ENCODE data around the gene PHF13.

Gene PHF13

GRCh38 chr1:6603238-6603914 is 10.2 kb upstream of the PHF13 start:
- H3K27me3 ChIP-seq (ENCODE audit: insufficient read depth, low read length), result no peaks in the 10 kb centered on the region
- peak overlapping the region; percentile 81 for H2AFZ ChIP-seq (ENCODE audit: low read length, unreplicated experiment)
- peaks cover 38% of the 10 kb centered on the region for H3K79me2 ChIP-seq (ENCODE audit: control insufficient read depth, insufficient read depth, low read length, unreplicated experiment)
- no peaks in the 10 kb centered on the region for H3K36me3 ChIP-seq (ENCODE audit: insufficient read depth, low read length)
- H3K27ac ChIP-seq (ENCODE audit: low read depth, low read length), result peak overlapping the region; percentile 99
- peak overlapping the region; percentile 95 for H3K4me3 ChIP-seq (ENCODE audit: low read depth, low read length)
- H3K4me1 ChIP-seq (ENCODE audit: control insufficient read depth, insufficient read depth, low read length, unreplicated experiment), result peaks cover 27% of the 10 kb centered on the region

- H2AFZ ChIP-seq (ENCODE audit: low read length, unreplicated experiment), result peak overlapping the region; percentile 81
- H3K27me3 ChIP-seq (ENCODE audit: insufficient read depth, low read length), result no peaks in the 10 kb centered on the region
- peaks cover 24% of the 10 kb centered on the region for H3K4me1 ChIP-seq (ENCODE audit: control insufficient read depth, insufficient read depth, low read length, unreplicated experiment)
- peak overlapping the region; percentile 95 for H3K4me3 ChIP-seq (ENCODE audit: low read depth, low read length)
- H3K36me3 ChIP-seq (ENCODE audit: insufficient read depth, low read length), result no peaks in the 10 kb centered on the region
- peaks cover 34% of the 10 kb centered on the region for H3K79me2 ChIP-seq (ENCODE audit: control insufficient read depth, insufficient read depth, low read length, unreplicated experiment)
- peak overlapping the region; percentile 99 for H3K27ac ChIP-seq (ENCODE audit: low read depth, low read length)
These were observed 9.5 kb upstream of the PHF13 start for GRCh38 chr1:6603915-6604558.

GRCh38 chr1:6612641-6613360 is 730 bp upstream of the PHF13 start:
- Histone ChIP-seq H3K4me3 (ENCODE audit: low read depth, low read length) (peak overlapping the region; percentile 99), H3K4me1 (ENCODE audit: control insufficient read depth, insufficient read depth, low read length, unreplicated experiment) (peaks cover 3% of the 10 kb centered on the region), H3K27me3 (ENCODE audit: insufficient read depth, low read length) (no peaks in the 10 kb centered on the region), H3K27ac (ENCODE audit: low read depth, low read length) (peak overlapping the region; percentile 59), H3K79me2 (ENCODE audit: control insufficient read depth, insufficient read depth, low read length, unreplicated experiment) (peaks cover 45% of the 10 kb centered on the region), H3K36me3 (ENCODE audit: insufficient read depth, low read length) (no peaks in the 10 kb centered on the region), H2AFZ (ENCODE audit: low read length, unreplicated experiment) (peak overlapping the region; percentile 67)

- peak overlapping the region; percentile 61 for H2AFZ ChIP-seq (ENCODE audit: low read length, unreplicated experiment)
- peak overlapping the region; percentile 42; the same call in 1 of the 2 replicates for H3K27ac ChIP-seq (ENCODE audit: low read depth, low read length)
- peaks cover 3% of the 10 kb centered on the region for H3K4me1 ChIP-seq (ENCODE audit: control insufficient read depth, insufficient read depth, low read length, unreplicated experiment)
- H3K36me3 ChIP-seq (ENCODE audit: insufficient read depth, low read length), result no peaks in the 10 kb centered on the region
- H3K79me2 ChIP-seq (ENCODE audit: control insufficient read depth, insufficient read depth, low read length, unreplicated experiment), result peaks cover 52% of the 10 kb centered on the region
- no peaks in the 10 kb centered on the region for H3K27me3 ChIP-seq (ENCODE audit: insufficient read depth, low read length)
- H3K4me3 ChIP-seq (ENCODE audit: low read depth, low read length), result peak overlapping the region; percentile 99
These were observed 743 bp downstream of the PHF13 start for GRCh38 chr1:6614019-6614928.

GRCh38 chr1:6614929-6615785 is 1.6 kb downstream of the PHF13 start:
- peaks cover 57% of the 10 kb centered on the region for H3K79me2 ChIP-seq (ENCODE audit: control insufficient read depth, insufficient read depth, low read length, unreplicated experiment)
- no peak overlapping the region for H2AFZ ChIP-seq (ENCODE audit: low read length, unreplicated experiment)
- H3K36me3 ChIP-seq (ENCODE audit: insufficient read depth, low read length), result no peaks in the 10 kb centered on the region
- H3K27me3 ChIP-seq (ENCODE audit: insufficient read depth, low read length), result no peaks in the 10 kb centered on the region
- peak overlapping the region; percentile 99 for H3K4me3 ChIP-seq (ENCODE audit: low read depth, low read length)
- H3K27ac ChIP-seq (ENCODE audit: low read depth, low read length), result 0 out of 2 replicates have a peak overlapping the region, but pooled peaks have one; percentile 4
- peaks cover 3% of the 10 kb centered on the region for H3K4me1 ChIP-seq (ENCODE audit: control insufficient read depth, insufficient read depth, low read length, unreplicated experiment)

- H3K4me1 ChIP-seq (ENCODE audit: control insufficient read depth, insufficient read depth, low read length, unreplicated experiment), result peaks cover 5% of the 10 kb centered on the region
- H2AFZ ChIP-seq (ENCODE audit: low read length, unreplicated experiment), result no peak overlapping the region
- no peak overlapping the region for H3K27ac ChIP-seq (ENCODE audit: low read depth, low read length)
- no peak overlapping the region for H3K4me3 ChIP-seq (ENCODE audit: low read depth, low read length)
- H3K27me3 ChIP-seq (ENCODE audit: insufficient read depth, low read length), result no peaks in the 10 kb centered on the region
- peaks cover 44% of the 10 kb centered on the region for H3K79me2 ChIP-seq (ENCODE audit: control insufficient read depth, insufficient read depth, low read length, unreplicated experiment)
- 0 out of 2 replicates have a peak, but pooled peaks cover 3% of the 10 kb centered on the region for H3K36me3 ChIP-seq (ENCODE audit: insufficient read depth, low read length)
These were observed 5.5 kb downstream of the PHF13 start for GRCh38 chr1:6619045-6619444.

- Histone ChIP-seq H3K4me1 (ENCODE audit: control insufficient read depth, insufficient read depth, low read length, unreplicated experiment) (peaks cover 9% of the 10 kb centered on the region), H3K27me3 (ENCODE audit: insufficient read depth, low read length) (no peaks in the 10 kb centered on the region), H3K27ac (ENCODE audit: low read depth, low read length) (no peak overlapping the region), H3K4me3 (ENCODE audit: low read depth, low read length) (no peak overlapping the region), H2AFZ (ENCODE audit: low read length, unreplicated experiment) (no peak overlapping the region), H3K36me3 (ENCODE audit: insufficient read depth, low read length) (peaks cover 5% of the 10 kb centered on the region; the same call in 1 of the 2 replicates), H3K79me2 (ENCODE audit: control insufficient read depth, insufficient read depth, low read length, unreplicated experiment) (peaks cover 33% of the 10 kb centered on the region)
These were observed 8.2 kb downstream of the PHF13 start for GRCh38 chr1:6621429-6622391.

GRCh38 chr1:6622396-6623152 is 9.0 kb downstream of the PHF13 start:
- Histone ChIP-seq H3K4me1 (ENCODE audit: control insufficient read depth, insufficient read depth, low read length, unreplicated experiment) (peaks cover 7% of the 10 kb centered on the region), H3K36me3 (ENCODE audit: insufficient read depth, low read length) (peaks cover 5% of the 10 kb centered on the region; the same call in 1 of the 2 replicates), H3K4me3 (ENCODE audit: low read depth, low read length) (no peak overlapping the region), H3K27ac (ENCODE audit: low read depth, low read length) (no peak overlapping the region), H2AFZ (ENCODE audit: low read length, unreplicated experiment) (no peak overlapping the region), H3K27me3 (ENCODE audit: insufficient read depth, low read length) (no peaks in the 10 kb centered on the region), H3K79me2 (ENCODE audit: control insufficient read depth, insufficient read depth, low read length, unreplicated experiment) (peaks cover 33% of the 10 kb centered on the region)
